ENCODE data around the gene ELK1. TPM values are rescaled to one million over a fixed set of nuclear protein-coding genes. Genes with fewer than 3 reads are reported as not detected.

ELK1 gene
- polyA plus RNA-seq, 1 donor from 2014 or later = 21.2 TPM

DNA sequence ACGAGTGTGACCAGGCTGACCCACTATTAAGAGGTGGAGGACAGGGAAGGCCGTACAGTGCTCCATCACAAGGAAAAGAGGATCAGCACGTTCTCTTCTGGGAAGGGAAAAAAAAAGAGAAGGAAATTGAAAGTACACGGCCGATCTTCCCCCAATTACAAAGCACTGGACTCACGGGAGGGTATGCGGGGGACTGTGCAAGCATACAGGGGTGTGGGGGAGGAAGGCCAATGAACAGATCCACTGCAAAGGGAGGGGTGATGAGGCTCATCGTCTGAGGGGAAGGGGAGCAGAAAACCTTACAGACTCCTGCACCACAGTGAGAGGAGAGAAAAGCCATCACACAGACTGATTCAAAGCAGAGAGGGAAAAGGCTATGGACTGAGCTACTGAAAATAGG lies 1.1 kb downstream of the ELK1 start:
- no peak for TF ChIP-seq RAD21 (conservative IDR thresholded peaks at IDR 0.05)
- TF ChIP-seq EZH2 (IDR thresholded peaks at IDR 0.05; ENCODE audit: borderline replicate concordance, insufficient read depth, low read length, poor library complexity, severe bottlenecking) = no peak
- no peak for TF ChIP-seq MXI1 (conservative IDR thresholded peaks at IDR 0.05; ENCODE audit: poor library complexity, severe bottlenecking)
- TF ChIP-seq EP300 (conservative IDR thresholded peaks at IDR 0.05; ENCODE audit: poor library complexity, severe bottlenecking) = no peak
- TF ChIP-seq, protein P1, sequence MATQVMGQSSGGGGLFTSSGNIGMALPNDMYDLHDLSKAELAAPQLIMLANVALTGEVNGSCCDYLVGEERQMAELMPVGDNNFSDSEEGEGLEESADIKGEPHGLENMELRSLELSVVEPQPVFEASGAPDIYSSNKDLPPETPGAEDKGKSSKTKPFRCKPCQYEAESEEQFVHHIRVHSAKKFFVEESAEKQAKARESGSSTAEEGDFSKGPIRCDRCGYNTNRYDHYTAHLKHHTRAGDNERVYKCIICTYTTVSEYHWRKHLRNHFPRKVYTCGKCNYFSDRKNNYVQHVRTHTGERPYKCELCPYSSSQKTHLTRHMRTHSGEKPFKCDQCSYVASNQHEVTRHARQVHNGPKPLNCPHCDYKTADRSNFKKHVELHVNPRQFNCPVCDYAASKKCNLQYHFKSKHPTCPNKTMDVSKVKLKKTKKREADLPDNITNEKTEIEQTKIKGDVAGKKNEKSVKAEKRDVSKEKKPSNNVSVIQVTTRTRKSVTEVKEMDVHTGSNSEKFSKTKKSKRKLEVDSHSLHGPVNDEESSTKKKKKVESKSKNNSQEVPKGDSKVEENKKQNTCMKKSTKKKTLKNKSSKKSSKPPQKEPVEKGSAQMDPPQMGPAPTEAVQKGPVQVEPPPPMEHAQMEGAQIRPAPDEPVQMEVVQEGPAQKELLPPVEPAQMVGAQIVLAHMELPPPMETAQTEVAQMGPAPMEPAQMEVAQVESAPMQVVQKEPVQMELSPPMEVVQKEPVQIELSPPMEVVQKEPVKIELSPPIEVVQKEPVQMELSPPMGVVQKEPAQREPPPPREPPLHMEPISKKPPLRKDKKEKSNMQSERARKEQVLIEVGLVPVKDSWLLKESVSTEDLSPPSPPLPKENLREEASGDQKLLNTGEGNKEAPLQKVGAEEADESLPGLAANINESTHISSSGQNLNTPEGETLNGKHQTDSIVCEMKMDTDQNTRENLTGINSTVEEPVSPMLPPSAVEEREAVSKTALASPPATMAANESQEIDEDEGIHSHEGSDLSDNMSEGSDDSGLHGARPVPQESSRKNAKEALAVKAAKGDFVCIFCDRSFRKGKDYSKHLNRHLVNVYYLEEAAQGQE (IDR thresholded peaks at IDR 0.05; ENCODE audit: borderline replicate concordance) = no peak
- no peak for TF ChIP-seq POLR2AphosphoS5 (IDR thresholded peaks at IDR 0.05)
- Histone ChIP-seq H2AFZ (ENCODE audit: low read depth, low read length) (no peak overlapping the region), H3K4me3 (ENCODE audit: low read length) (peak overlapping the region; percentile 85), H4K20me1 (ENCODE audit: insufficient read depth) (no peaks in the 10 kb centered on the region), H3K79me2 (replicated peaks; ENCODE audit: insufficient read depth, low read length) (peaks cover 2% of the 10 kb centered on the region), H3K27me3 (ENCODE audit: insufficient read depth, low read depth, low read length) (no peaks in the 10 kb centered on the region), H3K36me3 (ENCODE audit: insufficient read depth, low read length) (no peaks in the 10 kb centered on the region), H3K27ac (ENCODE audit: low read length) (peak overlapping the region; percentile 28), H3F3A (ENCODE audit: insufficient read depth, low read length, poor library complexity, severe bottlenecking) (no peaks in the 10 kb centered on the region), H3K9me3 (ENCODE audit: low read length) (no peaks in the 10 kb centered on the region), H3K9ac (ENCODE audit: low read length) (peak overlapping the region; percentile 48), H3K9me2 (ENCODE audit: insufficient read depth, low read length) (no peaks in the 10 kb centered on the region), H3K4me2 (ENCODE audit: low read length) (no peak overlapping the region)

DNA sequence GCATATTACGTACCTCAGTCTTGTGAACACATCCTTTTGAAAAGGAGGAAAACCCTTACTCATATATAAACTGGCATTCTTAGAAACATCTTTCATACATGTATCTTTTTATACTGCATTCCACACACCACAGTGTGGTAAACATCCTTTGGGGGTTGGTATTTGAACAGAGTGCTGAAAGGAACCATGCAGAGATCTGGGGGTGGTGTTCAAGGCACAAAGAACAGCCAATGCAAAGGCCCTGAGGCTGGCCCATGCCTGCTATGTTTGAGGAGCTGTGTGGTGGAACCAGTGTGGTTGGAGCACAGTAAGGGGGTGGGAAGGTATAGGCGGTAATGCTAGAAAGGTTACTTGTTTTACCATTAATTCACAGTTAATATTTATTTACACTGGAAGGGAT lies 2.0 kb downstream of the ELK1 start:
- Histone ChIP-seq H3F3A (ENCODE audit: insufficient read depth, low read length, poor library complexity, severe bottlenecking) (no peaks in the 10 kb centered on the region), H3K36me3 (ENCODE audit: insufficient read depth, low read length) (no peaks in the 10 kb centered on the region), H2AFZ (ENCODE audit: low read depth, low read length) (no peak overlapping the region), H3K79me2 (replicated peaks; ENCODE audit: insufficient read depth, low read length) (peaks cover 2% of the 10 kb centered on the region), H3K9ac (ENCODE audit: low read length) (no peak overlapping the region), H3K4me3 (ENCODE audit: low read length) (peak overlapping the region; percentile 85), H3K4me2 (ENCODE audit: low read length) (no peak overlapping the region), H3K9me3 (ENCODE audit: low read length) (no peaks in the 10 kb centered on the region), H3K27ac (ENCODE audit: low read length) (no peak overlapping the region), H3K27me3 (ENCODE audit: insufficient read depth, low read depth, low read length) (no peaks in the 10 kb centered on the region), H4K20me1 (ENCODE audit: insufficient read depth) (no peaks in the 10 kb centered on the region), H3K9me2 (ENCODE audit: insufficient read depth, low read length) (no peaks in the 10 kb centered on the region)
- TF ChIP-seq, protein P2, sequence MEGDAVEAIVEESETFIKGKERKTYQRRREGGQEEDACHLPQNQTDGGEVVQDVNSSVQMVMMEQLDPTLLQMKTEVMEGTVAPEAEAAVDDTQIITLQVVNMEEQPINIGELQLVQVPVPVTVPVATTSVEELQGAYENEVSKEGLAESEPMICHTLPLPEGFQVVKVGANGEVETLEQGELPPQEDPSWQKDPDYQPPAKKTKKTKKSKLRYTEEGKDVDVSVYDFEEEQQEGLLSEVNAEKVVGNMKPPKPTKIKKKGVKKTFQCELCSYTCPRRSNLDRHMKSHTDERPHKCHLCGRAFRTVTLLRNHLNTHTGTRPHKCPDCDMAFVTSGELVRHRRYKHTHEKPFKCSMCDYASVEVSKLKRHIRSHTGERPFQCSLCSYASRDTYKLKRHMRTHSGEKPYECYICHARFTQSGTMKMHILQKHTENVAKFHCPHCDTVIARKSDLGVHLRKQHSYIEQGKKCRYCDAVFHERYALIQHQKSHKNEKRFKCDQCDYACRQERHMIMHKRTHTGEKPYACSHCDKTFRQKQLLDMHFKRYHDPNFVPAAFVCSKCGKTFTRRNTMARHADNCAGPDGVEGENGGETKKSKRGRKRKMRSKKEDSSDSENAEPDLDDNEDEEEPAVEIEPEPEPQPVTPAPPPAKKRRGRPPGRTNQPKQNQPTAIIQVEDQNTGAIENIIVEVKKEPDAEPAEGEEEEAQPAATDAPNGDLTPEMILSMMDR (IDR thresholded peaks at IDR 0.05; ENCODE audit: poor library complexity, severe bottlenecking) = no peak
- no peak for TF ChIP-seq SMC3 (conservative IDR thresholded peaks at IDR 0.05; ENCODE audit: poor library complexity)

DNA sequence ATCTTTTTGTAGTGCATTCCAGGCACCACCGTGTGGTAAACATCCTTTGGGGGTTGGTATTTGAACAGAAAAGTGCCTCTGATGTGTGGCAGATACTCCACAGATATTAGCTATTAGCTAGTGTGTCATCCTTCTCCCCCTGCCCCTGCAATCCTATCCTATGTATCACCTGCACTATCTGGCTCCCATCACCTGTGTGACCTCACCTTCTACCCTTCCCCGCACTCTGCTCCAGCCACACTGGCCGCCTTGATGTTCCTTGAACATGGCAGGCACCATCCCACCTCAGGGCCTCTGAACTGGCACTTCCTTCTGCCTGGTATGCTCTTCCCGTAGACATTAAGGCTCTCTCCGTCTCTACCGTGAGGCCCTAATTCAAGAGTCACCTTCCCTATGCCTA lies 3.7 kb downstream of the ELK1 start:
- Histone ChIP-seq H3K4me3 (ENCODE audit: low read length) (no peak overlapping the region), H3K27ac (ENCODE audit: low read length) (no peak overlapping the region), H3K27me3 (ENCODE audit: insufficient read depth, low read depth, low read length) (no peaks in the 10 kb centered on the region), H3K9me3 (ENCODE audit: low read length) (no peaks in the 10 kb centered on the region), H4K20me1 (ENCODE audit: insufficient read depth) (no peaks in the 10 kb centered on the region), H3K4me2 (ENCODE audit: low read length) (no peak overlapping the region), H3F3A (ENCODE audit: insufficient read depth, low read length, poor library complexity, severe bottlenecking) (no peaks in the 10 kb centered on the region), H3K79me2 (replicated peaks; ENCODE audit: insufficient read depth, low read length) (peaks cover 2% of the 10 kb centered on the region), H3K36me3 (ENCODE audit: insufficient read depth, low read length) (no peaks in the 10 kb centered on the region), H2AFZ (ENCODE audit: low read depth, low read length) (no peak overlapping the region), H3K9me2 (ENCODE audit: insufficient read depth, low read length) (no peaks in the 10 kb centered on the region), H3K9ac (ENCODE audit: low read length) (no peak overlapping the region)
- TF ChIP-seq, protein P1 (IDR thresholded peaks at IDR 0.05; ENCODE audit: borderline replicate concordance) = no peak
- TF ChIP-seq EZH2 (IDR thresholded peaks at IDR 0.05; ENCODE audit: borderline replicate concordance, insufficient read depth, low read length, poor library complexity, severe bottlenecking) = no peak
- no peak for TF ChIP-seq RAD21 (conservative IDR thresholded peaks at IDR 0.05)
- no peak for TF ChIP-seq EP300 (conservative IDR thresholded peaks at IDR 0.05; ENCODE audit: poor library complexity, severe bottlenecking)
- TF ChIP-seq MXI1 (conservative IDR thresholded peaks at IDR 0.05; ENCODE audit: poor library complexity, severe bottlenecking) = no peak
- TF ChIP-seq POLR2AphosphoS5 (IDR thresholded peaks at IDR 0.05) = no peak
- TF ChIP-seq, protein P2 (IDR thresholded peaks at IDR 0.05; ENCODE audit: poor library complexity, severe bottlenecking) = no peak
- no peak for TF ChIP-seq TAF1 (IDR thresholded peaks at IDR 0.05; ENCODE audit: low read depth)
- TF ChIP-seq SMC3 (conservative IDR thresholded peaks at IDR 0.05; ENCODE audit: poor library complexity) = no peak

Measured in neural cell (in vitro differentiated cells).